ENCODE results near the gene SERPINA9.
"Not testable (repeated sequence)": the region's sequence is repeated elsewhere in the genome, so short reads cannot be mapped to it uniquely, and the experiment has no call there.

The SERPINA9 gene, protein sequence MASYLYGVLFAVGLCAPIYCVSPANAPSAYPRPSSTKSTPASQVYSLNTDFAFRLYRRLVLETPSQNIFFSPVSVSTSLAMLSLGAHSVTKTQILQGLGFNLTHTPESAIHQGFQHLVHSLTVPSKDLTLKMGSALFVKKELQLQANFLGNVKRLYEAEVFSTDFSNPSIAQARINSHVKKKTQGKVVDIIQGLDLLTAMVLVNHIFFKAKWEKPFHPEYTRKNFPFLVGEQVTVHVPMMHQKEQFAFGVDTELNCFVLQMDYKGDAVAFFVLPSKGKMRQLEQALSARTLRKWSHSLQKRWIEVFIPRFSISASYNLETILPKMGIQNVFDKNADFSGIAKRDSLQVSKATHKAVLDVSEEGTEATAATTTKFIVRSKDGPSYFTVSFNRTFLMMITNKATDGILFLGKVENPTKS

GRCh38 chr14:94476023-94476422, at the start of gene SERPINA9:
SERPINA9 (minus strand) TSS chr14:94476197; CDS start chr14:94469840, 6,357 bp downstream.
- no peak for TF ChIP-seq POLR2A (IDR thresholded peaks at IDR 0.05; ENCODE audit: low read depth, low read length)
- DNase-seq (ENCODE audit: insufficient read length, low spot score) = no peak
- no peak for FAIRE-seq

DNA sequence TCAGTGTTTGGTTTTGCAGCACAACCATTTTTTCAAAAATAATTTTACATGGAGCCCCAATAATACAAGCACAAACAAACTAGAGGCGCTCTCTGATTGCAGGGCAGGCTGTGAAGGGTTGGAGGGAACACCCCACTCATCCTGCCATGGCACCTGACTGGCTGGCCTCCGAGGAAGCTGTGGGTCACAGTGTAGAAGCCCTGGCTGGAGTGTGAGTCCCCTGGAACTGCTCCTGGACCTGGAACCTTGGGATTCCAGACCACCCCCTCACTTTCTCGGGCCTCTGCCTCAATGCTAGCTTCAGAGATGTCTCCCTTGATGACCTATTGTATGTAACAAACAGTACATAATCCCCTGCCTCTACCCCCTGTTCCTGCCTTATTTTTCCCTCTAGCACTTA, 48.1 kb upstream of the SERPINA9 start:
- TF ChIP-seq POLR2A (IDR thresholded peaks at IDR 0.05; ENCODE audit: low read depth, low read length) = no peak
- no peak for FAIRE-seq
- DNase-seq (ENCODE audit: insufficient read length, low spot score) = no peak

GRCh38 chr14:94523265-94523664, 47.3 kb upstream of the SERPINA9 start:
- no peak for DNase-seq (ENCODE audit: insufficient read length, low spot score)
- no peak for TF ChIP-seq POLR2A (IDR thresholded peaks at IDR 0.05; ENCODE audit: low read depth, low read length)
- no peak for FAIRE-seq

- TF ChIP-seq POLR2A (IDR thresholded peaks at IDR 0.05; ENCODE audit: low read depth, low read length) = no peak
- no peak for FAIRE-seq
- no peak for DNase-seq (ENCODE audit: insufficient read length, low spot score)
Measured at GRCh38 chr14:94522115-94522724, 46.2 kb upstream of the SERPINA9 start.

DNA sequence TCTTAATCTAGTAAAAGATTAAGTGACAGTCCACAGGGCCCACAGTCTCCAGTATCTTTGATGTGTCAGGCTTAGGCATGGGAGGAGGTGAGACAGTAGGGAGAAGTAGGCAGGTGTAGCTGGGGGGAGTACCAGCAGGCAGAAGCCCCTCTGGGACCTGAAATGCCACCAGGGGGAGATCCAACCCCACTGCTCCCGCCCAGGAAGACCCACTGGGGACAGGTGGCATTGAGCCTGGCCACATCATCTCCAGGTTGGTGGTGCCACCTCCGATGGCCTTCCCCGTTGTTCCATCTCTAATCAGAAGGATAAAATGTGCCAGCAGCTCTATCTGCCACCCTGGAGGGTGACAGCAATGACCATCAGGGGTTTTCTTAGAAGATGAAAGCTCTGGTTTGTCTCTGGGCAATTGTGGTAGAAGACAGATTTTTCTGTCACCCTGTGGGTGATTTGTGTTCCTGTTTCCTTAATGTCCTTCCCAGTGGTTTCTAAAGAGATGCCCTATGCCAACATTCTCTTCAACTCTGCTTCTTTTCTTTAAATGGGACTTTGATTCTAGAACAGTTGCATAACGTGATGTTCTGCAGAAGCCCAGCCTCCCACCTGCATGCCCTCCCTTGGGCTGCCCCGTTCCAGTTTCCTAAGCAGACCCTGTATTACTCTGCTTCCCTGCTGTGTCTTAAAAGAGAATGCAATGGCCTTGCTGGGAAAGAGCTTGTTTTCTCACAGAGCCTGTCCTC, 45.5 kb upstream of the SERPINA9 start:
- DNase-seq (ENCODE audit: insufficient read length, low spot score) (no peak), FAIRE-seq (no peak)
- no peak for TF ChIP-seq POLR2A (IDR thresholded peaks at IDR 0.05; ENCODE audit: low read depth, low read length)

- no peak for FAIRE-seq
- no peak for TF ChIP-seq POLR2A (IDR thresholded peaks at IDR 0.05; ENCODE audit: low read depth, low read length)
- no peak for DNase-seq (ENCODE audit: insufficient read length, low spot score)
Measured at GRCh38 chr14:94517641-94518257, 41.8 kb upstream of the SERPINA9 start.

- TF ChIP-seq POLR2A (IDR thresholded peaks at IDR 0.05; ENCODE audit: low read depth, low read length) = no peak
- FAIRE-seq = no peak
Measured at GRCh38 chr14:94517248-94517640, 41.2 kb upstream of the SERPINA9 start.

DNA sequence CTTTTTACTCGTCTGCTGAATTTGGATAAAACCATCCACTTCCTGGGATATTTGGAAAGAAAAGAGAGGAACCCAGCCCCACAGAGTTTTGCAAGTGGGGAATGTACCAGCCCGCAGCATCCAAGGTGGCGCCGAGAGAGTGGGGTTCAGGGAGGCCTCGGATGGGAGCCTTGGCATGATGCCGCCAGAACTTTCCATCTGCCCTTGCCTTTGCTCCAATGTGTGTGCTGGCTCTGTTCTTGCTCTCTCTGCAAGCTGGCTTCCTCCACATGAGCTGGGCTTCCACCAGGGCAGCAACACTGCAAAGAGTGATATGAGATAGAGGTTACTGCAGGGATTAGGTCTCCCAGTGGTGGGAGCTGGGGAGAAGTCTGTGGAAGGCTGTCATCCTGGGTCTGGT, 39.9 kb upstream of the SERPINA9 start:
- DNase-seq (ENCODE audit: insufficient read length, low spot score) = no peak
- TF ChIP-seq POLR2A (IDR thresholded peaks at IDR 0.05; ENCODE audit: low read depth, low read length) = no peak
- FAIRE-seq = no peak

More at GRCh38 chr14:94517248-94517640, 41.2 kb upstream of the SERPINA9 start:
- DNase-seq (ENCODE audit: insufficient read length, low spot score) = no peak

DNA sequence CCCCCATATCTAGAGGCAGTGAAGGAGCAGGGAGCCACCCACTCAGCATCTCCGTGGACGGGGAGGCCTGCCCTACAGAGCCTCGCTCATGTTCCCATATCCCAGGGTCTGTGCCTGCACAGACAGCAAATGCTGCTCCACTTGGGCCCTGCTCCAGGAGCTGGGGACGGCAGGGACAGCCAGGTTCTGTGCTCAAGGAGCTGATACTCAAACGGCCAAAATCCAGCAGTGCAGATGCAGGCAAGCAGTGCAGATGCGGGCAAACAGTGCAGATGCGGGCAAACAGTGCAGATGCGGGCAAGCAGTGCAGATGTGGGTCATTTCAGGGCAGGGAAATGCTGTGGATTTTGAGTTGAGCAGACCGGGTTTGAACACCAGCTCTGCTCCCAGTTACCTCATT, 39.4 kb upstream of the SERPINA9 start:
- DNase-seq (ENCODE audit: insufficient read length, low spot score) (no peak), FAIRE-seq (no peak)
- no peak for TF ChIP-seq POLR2A (IDR thresholded peaks at IDR 0.05; ENCODE audit: low read depth, low read length)

DNA sequence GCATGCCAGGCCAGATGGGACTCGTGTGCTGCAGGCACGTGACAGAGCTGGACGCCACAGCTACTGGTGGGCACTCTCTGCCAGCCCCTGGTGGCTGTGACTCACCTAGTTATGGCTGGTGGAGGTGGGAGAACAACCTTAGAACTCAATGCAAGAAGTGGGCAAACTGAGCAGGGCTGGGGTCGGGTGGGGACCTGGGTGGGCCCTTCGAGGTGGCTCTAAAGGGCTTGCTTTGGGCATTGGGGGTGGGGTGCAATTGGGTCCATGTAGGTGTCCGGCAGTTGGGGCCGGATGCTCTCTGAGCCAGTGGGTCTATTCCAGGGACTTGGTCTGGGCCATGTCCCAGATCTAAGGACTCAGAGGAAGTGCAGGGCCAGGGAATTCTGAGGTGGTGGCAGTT, 38.4 kb upstream of the SERPINA9 start:
- no peak for TF ChIP-seq POLR2A (IDR thresholded peaks at IDR 0.05; ENCODE audit: low read depth, low read length)
- FAIRE-seq (no peak), DNase-seq (ENCODE audit: insufficient read length, low spot score) (no peak)

DNA sequence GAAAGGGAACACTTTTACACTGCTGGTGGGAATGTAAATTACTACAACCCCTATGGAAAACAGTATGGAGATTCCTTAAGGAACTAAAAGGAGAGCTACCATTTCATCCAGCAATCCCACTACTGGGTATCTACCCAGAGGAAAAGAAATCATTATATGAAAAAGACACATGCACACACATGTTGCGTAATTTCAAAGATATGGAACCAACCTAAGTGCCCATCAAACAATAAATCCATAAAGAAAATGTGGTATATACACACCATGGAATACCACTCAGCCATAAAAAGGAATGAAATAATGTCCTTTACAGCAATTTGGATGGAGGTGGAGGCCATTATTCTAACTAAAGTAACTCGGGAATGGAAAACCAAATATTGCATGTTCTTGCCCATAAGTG, 34.5 kb upstream of the SERPINA9 start:
- FAIRE-seq; DNase-seq (ENCODE audit: insufficient read length, low spot score): not testable (repeated sequence)

DNA sequence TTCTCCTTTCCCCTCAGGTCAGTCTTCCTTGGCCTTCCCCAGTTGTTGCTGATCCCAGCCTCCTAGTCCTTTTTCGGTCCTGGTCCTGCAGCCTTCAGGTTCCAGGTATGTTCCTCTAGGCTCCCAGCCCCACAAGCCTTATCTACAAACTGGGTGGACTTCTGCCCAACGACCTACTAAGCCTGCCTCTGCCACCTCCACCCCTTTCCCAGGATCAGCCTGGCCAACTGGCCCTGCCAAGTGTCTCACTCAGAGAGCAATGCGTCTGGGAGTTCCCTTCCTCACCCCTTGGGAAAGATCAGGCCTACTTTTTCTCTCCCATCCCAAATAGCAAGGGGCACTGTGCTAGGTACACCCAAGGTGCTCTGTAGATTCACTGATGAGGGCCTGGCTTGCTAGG, 33.4 kb upstream of the SERPINA9 start, which contains the start of gene SERPINA12:
SERPINA12 (minus strand) TSS at position 114 of the 400 bp plus-strand sequence. CDS start 11,072 bp downstream, outside the sequence.
- no peak for TF ChIP-seq POLR2A (IDR thresholded peaks at IDR 0.05; ENCODE audit: low read depth, low read length)
- FAIRE-seq (no peak), DNase-seq (ENCODE audit: insufficient read length, low spot score) (no peak)

GRCh38 chr14:94505641-94506040, 29.6 kb upstream of the SERPINA9 start:
- FAIRE-seq = no peak
- no peak for TF ChIP-seq POLR2A (IDR thresholded peaks at IDR 0.05; ENCODE audit: low read depth, low read length)

DNA sequence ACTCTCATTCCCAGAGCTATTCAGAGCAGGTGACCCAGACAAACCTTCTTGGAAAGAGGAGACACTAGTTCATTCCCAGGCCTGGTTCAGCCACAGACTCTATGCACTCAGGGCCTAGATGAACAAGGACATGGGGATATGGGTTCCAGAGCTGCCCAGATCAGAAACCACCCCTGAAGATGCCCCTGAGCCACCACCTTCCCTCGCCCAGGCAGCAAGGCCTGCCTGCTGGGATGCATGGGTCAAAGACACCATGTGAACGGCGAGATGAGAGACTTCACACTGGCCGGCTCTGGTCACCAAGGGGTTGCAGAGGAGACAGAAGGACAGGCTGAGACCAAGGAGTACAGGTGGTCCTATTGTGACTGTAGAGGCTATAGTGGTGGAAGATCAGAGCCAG, 29.2 kb upstream of the SERPINA9 start:
- DNase-seq (ENCODE audit: insufficient read length, low spot score) (no peak), FAIRE-seq (no peak)
- TF ChIP-seq POLR2A (IDR thresholded peaks at IDR 0.05; ENCODE audit: low read depth, low read length) = no peak

More at GRCh38 chr14:94505641-94506040, 29.6 kb upstream of the SERPINA9 start:
- no peak for DNase-seq (ENCODE audit: insufficient read length, low spot score)

All from H54 (cell line).